Left lung (tissue), 10 donors: ENCODE measurements around the gene CISD1. TPM values are rescaled to one million over a fixed set of nuclear protein-coding genes. Genes with fewer than 3 reads are reported as not detected.
A peak's percentile ranks its signal among the peaks of the same experiment; 100 is the strongest.

Experiments used
- ATAC-seq: fragments of 200-7000 bp; cut with Tn5 transposase; one replicate; pipeline ENCODE4 v1.9.1; 2020; ENCODE audit warnings: moderate library complexity
- DNase-seq, 4 donors: peaks; one replicate each; pipeline ENCODE4 v3.0.0-alpha.2; 2013 to 2020
- H3K27ac ChIP-seq, 2 donors: fragments of 200-600 bp; sonication (generic) in 1 of 2; one replicate each; pipeline versions ENCODE4 v1.5.0 to v1.8.0; 2020 to 2021
- H3K27me3 ChIP-seq, 2 donors: fragments of 200-600 bp; sonication (generic) in 1 of 2; one replicate each; pipeline versions ENCODE4 v1.5.0 to v1.8.0; 2020 to 2021
- H3K36me3 ChIP-seq, 2 donors: fragments of 200-600 bp; sonication (generic) in 1 of 2; one replicate each; pipeline versions ENCODE4 v1.5.0 to v1.8.0; 2020 to 2021
- H3K4me1 ChIP-seq, 2 donors: fragments of 200-600 bp; one replicate each; pipeline ENCODE4 v1.8.0; 2021
- H3K4me3 ChIP-seq, 2 donors: fragments of 200-600 bp; sonication (generic) in 1 of 2; one replicate each; pipeline versions ENCODE4 v1.5.0 to v1.8.0; 2020 to 2021; ENCODE audit warnings: mild to moderate bottlenecking in 1 of 2
- H3K9me3 ChIP-seq, 2 donors: fragments of 200-600 bp; sonication (generic) in 1 of 2; one replicate each; pipeline versions ENCODE4 v1.5.0 to v1.8.0; 2020 to 2021
- intact Hi-C, 2 donors: fragments of 100-400 bp; cut with DNase I; formaldehyde crosslinking; loops; one replicate each; pipeline versions ENCODE4 v1.11.2 to v1.14.2; 2022
- polyA plus RNA-seq, 6 donors: library from polyadenylated mRNA; unstranded; fragments of 120-200 nt; gene quantifications; one replicate each; pipeline ENCODE4 v1.2.1, GENCODE V29; 2013; ENCODE audit not compliant: insufficient read length in 6 of 6
- total RNA-seq, 2 donors: library from RNA; stranded (reverse); fragmentation: NEBNext Ultra II Directional; extraction: Animal tissue kit (Norgen Biotek cat#: 25700); gene quantifications; one replicate each; pipeline ENCODE4 v1.2.1, GENCODE V29; 2021
- TF ChIP-seq, protein P1 (sequence below), 2 donors: fragments of 200-600 bp; sonication (generic) in 1 of 2; IDR thresholded peaks; one replicate each; pipeline versions ENCODE4 v1.5.0 to v1.8.0; 2021; ENCODE audit warnings: antibody characterized with exemption in 2 of 2
- donor health status: DM: no; HTN: yes; CAD: no.
- donor health status: DM: no; HTN: no; CAD: no.

CISD1 gene
- total and polyA plus RNA-seq, 8 donors, result 19.3 to 39.5 (median 21.1) TPM

- H3K36me3 ChIP-seq, result no peaks in the 10 kb centered on the region
- TF ChIP-seq, protein P1, sequence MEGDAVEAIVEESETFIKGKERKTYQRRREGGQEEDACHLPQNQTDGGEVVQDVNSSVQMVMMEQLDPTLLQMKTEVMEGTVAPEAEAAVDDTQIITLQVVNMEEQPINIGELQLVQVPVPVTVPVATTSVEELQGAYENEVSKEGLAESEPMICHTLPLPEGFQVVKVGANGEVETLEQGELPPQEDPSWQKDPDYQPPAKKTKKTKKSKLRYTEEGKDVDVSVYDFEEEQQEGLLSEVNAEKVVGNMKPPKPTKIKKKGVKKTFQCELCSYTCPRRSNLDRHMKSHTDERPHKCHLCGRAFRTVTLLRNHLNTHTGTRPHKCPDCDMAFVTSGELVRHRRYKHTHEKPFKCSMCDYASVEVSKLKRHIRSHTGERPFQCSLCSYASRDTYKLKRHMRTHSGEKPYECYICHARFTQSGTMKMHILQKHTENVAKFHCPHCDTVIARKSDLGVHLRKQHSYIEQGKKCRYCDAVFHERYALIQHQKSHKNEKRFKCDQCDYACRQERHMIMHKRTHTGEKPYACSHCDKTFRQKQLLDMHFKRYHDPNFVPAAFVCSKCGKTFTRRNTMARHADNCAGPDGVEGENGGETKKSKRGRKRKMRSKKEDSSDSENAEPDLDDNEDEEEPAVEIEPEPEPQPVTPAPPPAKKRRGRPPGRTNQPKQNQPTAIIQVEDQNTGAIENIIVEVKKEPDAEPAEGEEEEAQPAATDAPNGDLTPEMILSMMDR (IDR thresholded peaks at IDR 0.05), result no peak
- intact Hi-C loops, result no loop called here
- ATAC-seq, result no peak
- H3K9me3 ChIP-seq, result no peaks in the 10 kb centered on the region
- H3K4me3 ChIP-seq, result no peak overlapping the region
- no peak overlapping the region for H3K27ac ChIP-seq
- no peak for DNase-seq
- H3K4me1 ChIP-seq, result peaks cover 8 to 28% of the 10 kb centered on the region in 2 donors
- no peaks in the 10 kb centered on the region for H3K27me3 ChIP-seq
Measured at GRCh38 chr10:58262766-58263165, 6.2 kb upstream of the CISD1 start.

GRCh38 chr10:58264780-58265179 lies 4.2 kb upstream of the CISD1 start:
- peaks cover 8 to 32% of the 10 kb centered on the region in 2 donors for H3K4me1 ChIP-seq
- ATAC-seq (no peak), DNase-seq (peak in 1 of 4 donors; percentile 32)
- H3K27ac ChIP-seq, result no peak overlapping the region
- no peak overlapping the region for H3K4me3 ChIP-seq
- intact Hi-C loops, result no loop called here
- H3K36me3 ChIP-seq, result no peaks in the 10 kb centered on the region
- TF ChIP-seq, protein P1 (IDR thresholded peaks at IDR 0.05), result no peak
- H3K27me3 ChIP-seq, result no peaks in the 10 kb centered on the region
- H3K9me3 ChIP-seq, result no peaks in the 10 kb centered on the region

- DNase-seq (no peak), ATAC-seq (no peak)
- TF ChIP-seq, protein P1 (IDR thresholded peaks at IDR 0.05), result no peak
- peak overlapping the region in 1 of 2 donors; percentile 100 for H3K27ac ChIP-seq
- H3K27me3 ChIP-seq, result no peaks in the 10 kb centered on the region
- no peaks in the 10 kb centered on the region for H3K36me3 ChIP-seq
- peaks cover 8 to 37% of the 10 kb centered on the region in 2 donors for H3K4me1 ChIP-seq
- peak overlapping the region in 1 of 2 donors; percentile 86 for H3K4me3 ChIP-seq
- intact Hi-C loops, result no loop called here
- H3K9me3 ChIP-seq, result no peaks in the 10 kb centered on the region
Measured at GRCh38 chr10:58265249-58265648, 3.7 kb upstream of the CISD1 start.

DNA sequence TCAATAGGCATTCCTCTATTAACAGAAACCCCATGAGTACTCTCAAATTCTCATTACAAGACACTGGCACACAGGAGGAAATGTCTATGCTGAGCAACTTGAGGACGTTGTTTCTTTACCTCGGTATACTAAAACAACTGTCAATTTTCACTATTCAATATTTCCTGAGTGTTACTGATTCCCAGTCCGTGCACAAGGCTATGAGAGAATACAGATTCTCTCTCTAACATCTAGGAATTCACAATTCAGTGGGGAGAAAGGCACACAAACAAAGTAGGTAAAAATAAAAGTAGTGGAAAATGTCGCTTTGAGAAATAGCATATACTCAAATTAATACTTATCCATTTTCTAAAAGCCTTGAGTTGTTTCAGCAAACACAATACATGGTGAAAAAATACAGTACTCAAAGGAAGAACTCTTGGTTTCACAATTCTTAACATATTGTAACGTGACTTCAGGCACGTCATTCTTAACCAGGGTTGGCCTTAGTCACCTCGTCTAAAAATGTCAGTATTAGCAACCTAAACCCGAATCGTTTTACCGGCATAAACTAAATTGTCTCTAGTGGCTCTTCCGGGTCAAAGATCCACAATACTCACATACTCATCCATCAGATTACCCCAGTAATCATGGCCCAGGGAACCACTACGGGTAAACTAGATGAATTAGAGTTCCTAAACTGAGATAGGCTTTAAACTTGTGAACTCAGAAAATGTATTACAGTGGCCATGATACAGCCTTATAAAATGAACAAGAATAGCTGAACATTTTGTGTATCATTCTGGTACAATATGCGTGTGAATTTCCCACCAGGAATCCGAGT lies 2.7 kb upstream of the CISD1 start:
- Histone ChIP-seq H3K9me3 (no peaks in the 10 kb centered on the region), H3K4me1 (peaks cover 8 to 42% of the 10 kb centered on the region in 2 donors), H3K27ac (peak overlapping the region; percentile 96 to 100), H3K27me3 (no peaks in the 10 kb centered on the region), H3K4me3 (peak overlapping the region; percentile 73 to 86), H3K36me3 (no peaks in the 10 kb centered on the region)
- peak; percentile 4 for ATAC-seq
- DNase-seq, result peak in 2 of 4 donors; percentile 35 to 68
- intact Hi-C loops, result no loop called here
- TF ChIP-seq, protein P1 (IDR thresholded peaks at IDR 0.05), result no peak

- Histone ChIP-seq H3K4me1 (peaks cover 8 to 42% of the 10 kb centered on the region in 2 donors), H3K27ac (peak overlapping the region; percentile 96 to 100), H3K9me3 (no peaks in the 10 kb centered on the region), H3K27me3 (no peaks in the 10 kb centered on the region), H3K36me3 (no peaks in the 10 kb centered on the region), H3K4me3 (peak overlapping the region; percentile 73 to 86)
- DNase-seq, result peak; percentile 76 to 89 (median 78)
- ATAC-seq, result peak; percentile 34
- intact Hi-C loops, result no loop called here
- TF ChIP-seq, protein P1 (IDR thresholded peaks at IDR 0.05), result no peak
Measured at GRCh38 chr10:58266826-58267712, 1.9 kb upstream of the CISD1 start.
